ENCODE measurements around the gene RALB. TPM values are rescaled to one million over a fixed set of nuclear protein-coding genes. Genes with fewer than 3 reads are reported as not detected.

RALB gene
- total and polyA plus RNA-seq, 2 donors from 2014 or later, result 58.5 to 64.5 TPM

GRCh38 chr2:120312860-120313694 is 60.4 kb downstream of the RALB start:
- Histone ChIP-seq H3K4me3 (ENCODE audit: low read length in 3 of 3) (peak overlapping the region; percentile 67 to 84 (median 72)), H3K9me3 (ENCODE audit: control insufficient read depth in 2 of 3, insufficient read depth in 1 of 3, low read length in 3 of 3) (no peaks in the 10 kb centered on the region), H3K4me1 (ENCODE audit: control insufficient read depth in 2 of 3, insufficient read depth in 2 of 3, low read depth in 1 of 3, low read length in 3 of 3) (peaks cover 0 to 4% (median 0%) of the 10 kb centered on the region in 3 donors), H3K36me3 (ENCODE audit: control insufficient read depth in 2 of 3, insufficient read depth in 3 of 3, low read length in 3 of 3) (no peaks in the 10 kb centered on the region), H3K27ac (ENCODE audit: low read depth in 2 of 2, low read length in 2 of 2) (peak overlapping the region in 1 of 2 donors; percentile 37), H3K27me3 (ENCODE audit: control insufficient read depth, insufficient read depth, low read length) (peaks cover 2% of the 10 kb centered on the region), H3K9ac (ENCODE audit: low read length in 3 of 3) (peak overlapping the region; percentile 42 to 80 (median 62))
- peak; percentile 95 for TF ChIP-seq CTCF (IDR thresholded peaks at IDR 0.05; ENCODE audit: borderline replicate concordance, extremely low read depth, insufficient read depth)
- intact Hi-C loops (cut with DNase I), result no loop called here
- no peak for FAIRE-seq
- peak; percentile 85 to 94 (median 88) for DNase-seq

- TF ChIP-seq CTCF (IDR thresholded peaks at IDR 0.05; ENCODE audit: borderline replicate concordance, extremely low read depth, insufficient read depth), result no peak
- Histone ChIP-seq H3K9me3 (ENCODE audit: control insufficient read depth in 2 of 3, insufficient read depth in 1 of 3, low read length in 3 of 3) (no peaks in the 10 kb centered on the region), H3K27me3 (ENCODE audit: control insufficient read depth, insufficient read depth, low read length) (peaks cover 2% of the 10 kb centered on the region), H3K9ac (ENCODE audit: low read length in 3 of 3) (peak overlapping the region in 2 of 3 donors; percentile 42 to 62), H3K4me1 (ENCODE audit: control insufficient read depth in 2 of 3, insufficient read depth in 2 of 3, low read depth in 1 of 3, low read length in 3 of 3) (peaks cover 0 to 4% (median 0%) of the 10 kb centered on the region in 3 donors), H3K36me3 (ENCODE audit: control insufficient read depth in 2 of 3, insufficient read depth in 3 of 3, low read length in 3 of 3) (no peaks in the 10 kb centered on the region), H3K4me3 (ENCODE audit: low read length in 3 of 3) (peak overlapping the region; percentile 67 to 84 (median 72)), H3K27ac (ENCODE audit: low read depth in 2 of 2, low read length in 2 of 2) (no peak overlapping the region)
- FAIRE-seq, result no peak
- DNase-seq, result peak in 1 of 5 donors; percentile 52
- intact Hi-C loops (cut with DNase I), result no loop called here
These were observed 61.3 kb downstream of the RALB start for GRCh38 chr2:120313695-120314615.

- H3K9me3 ChIP-seq (ENCODE audit: control insufficient read depth in 2 of 3, insufficient read depth in 1 of 3, low read length in 3 of 3), result no peaks in the 10 kb centered on the region
- no peak overlapping the region for H3K4me3 ChIP-seq (ENCODE audit: low read length in 3 of 3)
- DNase-seq, result peak in 1 of 5 donors; percentile 33
- TF ChIP-seq CTCF (IDR thresholded peaks at IDR 0.05; ENCODE audit: borderline replicate concordance, extremely low read depth, insufficient read depth), result no peak
- no peaks in the 10 kb centered on the region for H3K36me3 ChIP-seq (ENCODE audit: control insufficient read depth in 2 of 3, insufficient read depth in 3 of 3, low read length in 3 of 3)
- intact Hi-C loops (cut with DNase I), result no loop called here
- no peak overlapping the region for H3K27ac ChIP-seq (ENCODE audit: low read depth in 2 of 2, low read length in 2 of 2)
- H3K9ac ChIP-seq (ENCODE audit: low read length in 3 of 3), result no peak overlapping the region
- FAIRE-seq, result no peak
- peaks cover 0 to 4% (median 0%) of the 10 kb centered on the region in 3 donors for H3K4me1 ChIP-seq (ENCODE audit: control insufficient read depth in 2 of 3, insufficient read depth in 2 of 3, low read depth in 1 of 3, low read length in 3 of 3)
- peaks cover 2% of the 10 kb centered on the region for H3K27me3 ChIP-seq (ENCODE audit: control insufficient read depth, insufficient read depth, low read length)
These were observed 62.2 kb downstream of the RALB start for GRCh38 chr2:120314690-120315366.

Measured in kidney (tissue), 14 donors.